Measurements from ENCODE around the gene RIN3.

Gene RIN3

DNA sequence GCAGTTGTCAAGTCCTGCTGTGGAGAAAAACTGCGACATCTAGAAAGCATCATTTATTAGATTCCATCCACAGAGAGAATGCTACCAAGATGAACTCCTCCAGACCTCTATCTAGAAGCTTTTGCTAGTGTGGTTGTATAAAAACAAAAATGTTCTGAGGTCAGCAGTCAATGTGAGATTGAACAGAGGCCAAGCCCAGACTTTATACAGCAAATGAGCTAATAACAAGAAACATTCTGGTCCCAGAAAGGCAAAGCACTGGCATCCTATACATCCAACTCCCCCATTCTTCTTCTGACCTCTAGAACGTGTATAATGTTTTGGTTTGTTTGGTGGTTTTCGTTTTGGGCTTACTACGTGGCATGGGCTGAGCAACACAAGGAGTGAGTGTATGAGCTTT is 26.7 kb upstream of the RIN3 start:
- no peak for DNase-seq

DNA sequence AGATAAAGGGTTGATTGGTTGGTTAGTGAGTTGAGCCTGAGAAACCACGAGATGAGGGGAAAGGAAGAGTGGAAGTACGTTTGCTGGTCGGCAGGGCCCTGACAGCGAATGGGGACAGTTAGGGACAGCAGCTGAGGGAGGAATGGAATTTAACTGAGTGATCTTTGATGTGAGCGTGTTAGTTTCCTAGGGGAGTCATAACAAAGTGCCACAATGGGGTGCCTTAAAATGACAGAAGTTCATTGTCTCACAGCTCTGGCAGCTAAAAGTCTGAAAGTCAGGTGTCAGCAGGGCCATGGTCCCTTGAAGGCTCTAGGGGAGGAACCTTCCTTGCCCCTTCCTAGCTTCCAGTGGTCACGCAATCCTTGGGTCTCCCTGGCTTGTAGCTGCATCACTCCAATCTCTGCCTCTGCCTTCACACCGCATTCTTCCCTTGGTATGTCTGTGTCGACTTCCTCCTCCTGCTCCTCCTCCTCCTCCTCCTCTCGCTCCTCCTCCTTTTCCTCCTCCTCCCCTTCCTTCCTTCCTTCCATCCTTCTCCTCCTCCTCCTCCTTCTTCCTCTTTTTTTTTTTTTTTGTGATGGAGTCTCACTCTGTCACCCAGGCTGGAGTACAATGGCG is 26.0 kb upstream of the RIN3 start:
- no peak for DNase-seq

DNA sequence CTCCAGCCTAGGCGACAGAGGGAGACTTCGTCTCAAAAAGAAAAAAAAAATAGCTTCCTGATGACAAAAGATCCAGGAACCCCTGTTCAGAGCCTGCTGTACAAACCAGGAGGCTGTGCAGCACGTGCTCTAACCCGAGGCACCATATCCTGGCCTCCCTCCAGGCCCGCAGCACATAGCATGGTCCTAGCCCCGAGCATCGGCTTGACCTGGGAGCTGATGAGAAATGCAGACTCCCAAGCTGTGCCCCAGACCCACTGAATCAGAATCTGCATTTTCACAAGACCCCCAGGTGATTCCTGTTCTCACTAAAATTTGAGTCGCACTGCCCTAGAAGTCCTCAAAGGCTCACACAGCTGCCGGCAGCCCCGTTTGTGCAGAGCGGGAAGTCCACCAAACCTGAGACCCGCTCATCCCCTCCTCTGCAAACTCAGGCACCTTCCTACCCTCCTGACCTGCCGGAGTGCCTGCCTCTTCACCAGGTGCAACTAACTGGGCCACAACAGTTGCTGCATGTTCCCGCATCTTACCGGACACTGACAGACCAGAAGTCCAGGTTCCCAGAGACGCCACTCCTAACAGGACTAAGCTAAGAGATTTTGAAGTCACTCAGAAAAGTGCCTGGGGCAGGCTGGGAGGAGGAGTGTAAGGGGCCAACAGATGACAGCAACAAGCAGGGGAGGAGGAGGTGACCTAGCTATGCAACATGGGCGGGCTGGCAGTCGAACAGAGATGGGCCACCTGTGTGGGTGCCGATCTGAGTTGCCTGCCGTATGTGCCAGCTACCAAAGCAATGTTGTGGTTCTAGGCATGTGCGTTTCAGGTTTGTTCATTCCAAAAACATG is 24.0 kb upstream of the RIN3 start:
- DNase-seq, result no peak

GRCh38 chr14:92490239-92490959 is 23.2 kb upstream of the RIN3 start:
- peak in 16 of 51 donors; percentile 15 to 60 (median 32) for DNase-seq

DNA sequence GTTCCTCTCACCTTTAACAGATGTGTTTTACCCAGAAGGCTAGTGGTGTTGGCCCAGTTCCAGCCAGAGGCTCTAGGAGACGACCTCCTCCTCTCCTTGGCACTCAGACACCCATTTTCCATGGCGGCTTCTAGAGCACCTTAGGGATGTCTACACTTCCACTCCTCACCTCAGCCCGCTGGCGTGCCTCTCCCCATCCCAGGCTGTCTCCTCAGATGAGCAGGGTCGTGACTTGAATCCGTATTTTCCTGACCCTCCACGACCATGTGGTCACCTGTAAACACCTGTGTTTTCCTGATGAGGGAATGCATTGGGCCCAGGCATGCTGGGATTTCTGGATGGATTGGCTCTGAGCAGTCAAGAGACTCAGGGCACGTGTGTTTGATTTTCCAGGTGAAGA is 21.8 kb upstream of the RIN3 start:
- DNase-seq, result no peak

- DNase-seq, result no peak
Measured at GRCh38 chr14:92492258-92492657, 21.3 kb upstream of the RIN3 start.

DNA sequence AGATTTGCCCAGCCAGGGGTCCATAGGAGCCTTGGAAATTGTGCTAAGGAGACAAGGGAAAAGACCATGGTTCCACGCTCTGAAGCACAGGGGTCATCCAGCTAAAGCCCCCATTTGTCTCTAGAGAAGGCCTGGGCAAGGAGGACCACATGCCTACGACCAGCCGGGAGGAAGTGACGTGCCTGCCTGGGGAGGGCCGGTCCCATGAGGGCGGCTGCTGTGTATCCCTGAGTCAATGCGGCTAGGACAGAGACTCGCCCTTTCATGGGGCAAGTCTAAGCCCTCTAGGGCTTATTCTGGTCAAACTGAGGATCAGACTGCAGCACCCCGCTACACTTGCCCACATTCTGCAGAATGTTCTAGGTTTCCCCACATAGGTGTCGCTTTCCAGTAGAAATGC is 20.6 kb upstream of the RIN3 start:
- DNase-seq, result no peak

DNA sequence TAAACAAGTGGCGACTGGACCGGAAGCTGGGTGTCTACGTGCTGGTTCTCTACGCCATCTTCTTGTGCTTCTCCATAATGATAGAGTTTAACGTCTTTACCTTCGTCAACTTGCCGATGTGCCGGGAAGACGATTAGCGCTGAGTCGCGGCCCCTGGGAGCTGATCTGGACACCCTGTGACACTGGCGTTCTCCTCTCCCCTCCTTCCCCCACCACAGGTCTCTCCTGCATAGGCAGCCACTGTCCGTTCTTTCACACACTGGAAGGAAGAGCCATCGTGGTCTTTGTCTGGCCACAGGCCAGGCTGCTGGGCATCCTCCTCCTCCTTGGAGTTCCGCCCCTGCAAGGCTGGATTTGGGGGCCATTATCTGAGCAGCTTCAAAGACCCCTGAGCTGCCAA is 20.1 kb upstream of the RIN3 start:
- DNase-seq, result no peak

DNA sequence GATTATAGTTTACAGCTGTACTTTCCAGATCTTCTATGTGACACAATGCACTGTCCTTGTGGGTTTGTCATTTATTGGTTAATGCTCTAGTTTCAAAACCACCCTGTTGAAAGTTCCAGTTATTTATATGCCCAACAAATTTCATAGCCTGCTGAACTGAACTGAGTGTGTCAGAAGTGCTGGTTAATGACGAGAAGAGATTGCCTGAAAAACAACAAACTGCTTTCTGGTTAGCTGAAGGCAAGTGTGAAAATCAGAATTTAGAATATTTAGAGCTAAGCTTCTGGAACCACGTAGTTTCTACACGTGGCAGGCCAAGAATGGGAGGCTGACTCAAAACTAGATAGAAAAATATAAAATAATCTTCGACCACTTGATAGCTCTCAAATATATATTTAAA is 19.1 kb upstream of the RIN3 start:
- no peak for DNase-seq

GRCh38 chr14:92495027-92495426 is 18.6 kb upstream of the RIN3 start:
- DNase-seq, result no peak

DNA sequence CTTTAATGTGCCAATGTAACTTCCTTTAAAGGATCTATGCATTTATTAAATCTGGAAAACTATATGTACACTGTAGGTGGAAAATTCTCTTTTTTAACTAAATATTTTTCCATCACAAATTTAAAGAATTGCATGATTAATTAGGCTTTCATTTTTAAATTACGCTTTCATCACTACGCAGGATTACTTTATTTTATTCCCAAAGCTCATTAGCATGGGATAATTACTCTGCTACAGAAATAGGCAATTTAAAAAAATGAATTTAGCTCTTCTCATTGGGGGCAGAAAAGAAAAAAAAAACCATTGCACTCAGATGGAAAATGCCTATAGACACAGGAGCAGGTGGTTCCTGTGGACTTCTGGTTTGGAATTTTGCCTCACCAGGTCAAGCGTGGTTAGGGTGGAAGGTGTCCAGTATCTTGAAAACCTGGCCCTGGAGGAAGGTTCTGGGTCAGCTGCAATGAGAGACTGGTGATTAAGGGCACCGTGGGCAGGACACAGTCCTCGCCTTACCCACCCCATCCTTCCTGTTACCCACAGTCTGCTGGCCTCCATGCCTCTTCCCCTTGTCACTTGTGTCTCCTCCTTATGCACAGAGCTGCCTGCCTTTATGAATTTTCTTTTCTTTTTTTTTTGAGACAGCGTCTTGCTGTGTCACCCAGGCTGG is 17.3 kb upstream of the RIN3 start:
- DNase-seq, result no peak

GRCh38 chr14:92497391-92497790 is 16.2 kb upstream of the RIN3 start:
- no peak for DNase-seq

GRCh38 chr14:92499234-92499633 is 14.3 kb upstream of the RIN3 start:
- no peak for DNase-seq

DNA sequence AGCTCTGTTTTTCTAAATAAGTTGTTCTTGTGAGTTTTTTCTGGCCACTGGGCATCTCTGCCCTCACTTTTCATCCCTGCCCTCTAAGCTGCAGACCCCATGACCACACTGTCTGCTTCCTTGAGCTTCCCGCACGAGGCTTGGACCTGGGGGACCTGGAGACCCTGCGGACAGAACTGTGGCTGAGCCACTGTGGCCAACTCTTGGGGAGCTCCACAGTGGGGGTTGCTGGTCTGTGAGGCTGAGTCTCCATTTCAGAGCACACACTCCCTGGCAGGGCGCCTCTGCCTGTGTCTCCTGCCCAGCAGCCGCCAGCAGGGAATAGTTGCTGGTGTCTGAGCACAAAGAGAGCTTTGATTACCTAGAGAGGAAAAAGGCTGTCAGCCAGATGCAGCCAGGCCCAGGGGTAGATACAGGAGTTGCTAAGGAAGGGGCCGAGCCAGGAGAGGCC is 13.1 kb upstream of the RIN3 start:
- peak in 30 of 51 donors; percentile 11 to 82 (median 53) for DNase-seq

- no peak for DNase-seq
Measured at GRCh38 chr14:92501891-92502351, 11.7 kb upstream of the RIN3 start.

GRCh38 chr14:92502541-92503286 is 10.9 kb upstream of the RIN3 start:
- DNase-seq, result no peak

- no peak for DNase-seq
Measured at GRCh38 chr14:92503756-92504491, 9.7 kb upstream of the RIN3 start.

- no peak for DNase-seq
Measured at GRCh38 chr14:92505826-92506225, 7.8 kb upstream of the RIN3 start.

DNA sequence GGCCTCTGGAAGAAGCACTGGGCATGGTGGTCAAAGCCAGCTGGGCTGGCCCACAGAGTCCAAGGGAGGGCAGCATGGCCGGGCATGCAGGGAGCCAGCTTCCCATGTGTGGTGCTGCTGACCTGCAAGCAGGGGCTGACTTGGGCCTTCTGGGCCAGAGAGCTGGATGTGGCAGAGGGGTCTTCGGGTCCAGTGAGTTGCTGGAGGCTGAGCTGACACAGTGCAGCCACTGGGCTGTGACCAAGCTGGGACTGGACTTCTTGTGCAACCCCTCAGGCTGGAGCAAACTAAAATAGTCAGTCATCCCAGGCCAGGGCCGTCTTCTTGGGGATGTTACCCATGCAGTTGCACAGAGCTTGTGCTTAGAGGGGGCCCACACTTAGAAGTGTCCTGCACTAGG is 7.3 kb upstream of the RIN3 start:
- no peak for DNase-seq

DNA sequence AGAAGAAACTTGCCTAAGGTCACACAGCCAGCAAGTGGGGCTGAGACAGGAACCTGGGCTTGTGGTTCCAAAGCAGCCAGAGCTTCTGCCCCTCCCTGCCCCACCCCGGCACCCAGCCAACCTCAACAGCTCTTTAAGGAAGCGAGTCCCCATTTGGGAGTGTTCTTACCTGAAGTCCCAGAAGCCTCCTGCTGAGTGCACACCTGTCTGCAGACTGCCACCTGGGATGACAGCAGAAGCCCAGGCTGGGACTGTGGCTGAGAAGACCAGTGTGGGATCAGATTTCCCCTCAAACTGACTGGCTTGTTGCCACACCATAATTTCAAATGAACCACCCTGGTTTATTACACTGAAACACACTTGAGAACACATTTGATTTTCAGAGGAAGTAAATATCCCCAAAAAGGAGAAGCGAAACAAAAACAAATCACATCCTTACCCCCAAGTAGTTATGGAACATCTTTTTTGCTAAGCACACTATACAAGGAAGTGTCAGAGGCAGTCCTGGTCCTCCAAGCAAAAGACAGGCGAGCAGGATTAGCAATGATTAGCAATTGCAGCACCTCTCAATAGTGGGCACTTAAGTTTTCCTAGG is 6.3 kb upstream of the RIN3 start:
- DNase-seq, result peak in 1 of 51 donors; percentile 46

Measured in hypothalamus (tissue), 51 donors.